CD4-positive, CD25-positive, alpha-beta regulatory T cell (primary cell): ENCODE results near the gene DLGAP5. TPM values are rescaled to one million over a fixed set of nuclear protein-coding genes. Genes with fewer than 3 reads are reported as not detected.

Experiments
- ATAC-seq, 2 donors: fragments of 150-1000 bp; cut with Tn5 transposase; one replicate each; pipeline ENCODE4 v1.10.0; 2021; ENCODE audit warnings: low read depth in 2 of 2, moderate number of reproducible peaks in 2 of 2, moderate library complexity in 1 of 2
- DNase-seq, 3 donors: peaks; one replicate each; pipeline versions ENCODE4 v3.0.0 to v3.0.0-alpha.2; 2012 to 2022; ENCODE audit warnings: mixed read lengths in 1 of 3
- H3K27ac ChIP-seq: one replicate; pipeline ENCODE4 v1.7.0; 2013; ENCODE audit warnings: mild to moderate bottlenecking, low read length; ENCODE audit not compliant: insufficient read depth, poor library complexity, severe bottlenecking
- H3K27me3 ChIP-seq: one replicate; pipeline ENCODE4 v1.7.0; 2013; ENCODE audit warnings: low read length; ENCODE audit not compliant: control insufficient read depth, insufficient read depth
- H3K36me3 ChIP-seq: one replicate; pipeline ENCODE4 v1.7.0; 2013; ENCODE audit warnings: mild to moderate bottlenecking, low read length, moderate library complexity; ENCODE audit not compliant: control insufficient read depth, insufficient read depth
- H3K4me1 ChIP-seq: 2 replicates; pipeline ENCODE4 v1.7.0; 2013; ENCODE audit warnings: mild to moderate bottlenecking, low read length; ENCODE audit not compliant: insufficient read depth, control insufficient read depth, poor library complexity, severe bottlenecking
- H3K4me3 ChIP-seq: one replicate; pipeline ENCODE4 v1.7.0; 2013; ENCODE audit warnings: low read depth, mild to moderate bottlenecking, low read length, moderate library complexity
- H3K9me3 ChIP-seq, 2 experiments: 1 replicate in 1 of 2; 2 replicates in 1 of 2; pipeline ENCODE4 v1.7.0; 2013; ENCODE audit warnings: low read length in 2 of 2, mild to moderate bottlenecking in 1 of 2, moderate library complexity in 1 of 2; ENCODE audit not compliant: control insufficient read depth in 2 of 2
- H3K27ac Mint-ChIP-seq, 3 donors: one replicate each; pipeline ENCODE4 v1.8.0; 2020 to 2022; ENCODE audit warnings: mild to moderate bottlenecking in 3 of 3, mixed read lengths in 3 of 3, moderate library complexity in 2 of 3
- H3K27me3 Mint-ChIP-seq: one replicate; pipeline ENCODE4 v1.8.0; 2022; ENCODE audit warnings: mild to moderate bottlenecking, mixed read lengths
- H3K36me3 Mint-ChIP-seq: one replicate; pipeline ENCODE4 v1.8.0; 2020; ENCODE audit warnings: mixed read lengths
- H3K4me1 Mint-ChIP-seq, 4 donors: one replicate each; pipeline ENCODE4 v1.8.0; 2020 to 2022; ENCODE audit warnings: mixed read lengths in 4 of 4, mild to moderate bottlenecking in 1 of 4
- H3K4me3 Mint-ChIP-seq, 4 donors: one replicate each; pipeline ENCODE4 v1.8.0; 2020 to 2022; ENCODE audit warnings: mild to moderate bottlenecking in 4 of 4, mixed read lengths in 4 of 4, moderate library complexity in 3 of 4
- H3K9me3 Mint-ChIP-seq, 7 donors: one replicate each; pipeline ENCODE4 v1.8.0; 2020 to 2022; ENCODE audit warnings: mixed read lengths in 7 of 7, mild to moderate bottlenecking in 3 of 7, moderate library complexity in 2 of 7
- polyA plus RNA-seq, 4 donors: library from polyadenylated mRNA; unstranded; fragments of 300-500 nt; fragmentation: Illumina TruSeq; gene quantifications; one replicate each; pipeline ENCODE4 v1.2.3, GENCODE V29; 2021
- total RNA-seq: library from RNA; stranded (reverse); gene quantifications from one replicate; pipeline ENCODE4 v1.2.3, GENCODE V29; 2022

DLGAP5 gene, protein sequence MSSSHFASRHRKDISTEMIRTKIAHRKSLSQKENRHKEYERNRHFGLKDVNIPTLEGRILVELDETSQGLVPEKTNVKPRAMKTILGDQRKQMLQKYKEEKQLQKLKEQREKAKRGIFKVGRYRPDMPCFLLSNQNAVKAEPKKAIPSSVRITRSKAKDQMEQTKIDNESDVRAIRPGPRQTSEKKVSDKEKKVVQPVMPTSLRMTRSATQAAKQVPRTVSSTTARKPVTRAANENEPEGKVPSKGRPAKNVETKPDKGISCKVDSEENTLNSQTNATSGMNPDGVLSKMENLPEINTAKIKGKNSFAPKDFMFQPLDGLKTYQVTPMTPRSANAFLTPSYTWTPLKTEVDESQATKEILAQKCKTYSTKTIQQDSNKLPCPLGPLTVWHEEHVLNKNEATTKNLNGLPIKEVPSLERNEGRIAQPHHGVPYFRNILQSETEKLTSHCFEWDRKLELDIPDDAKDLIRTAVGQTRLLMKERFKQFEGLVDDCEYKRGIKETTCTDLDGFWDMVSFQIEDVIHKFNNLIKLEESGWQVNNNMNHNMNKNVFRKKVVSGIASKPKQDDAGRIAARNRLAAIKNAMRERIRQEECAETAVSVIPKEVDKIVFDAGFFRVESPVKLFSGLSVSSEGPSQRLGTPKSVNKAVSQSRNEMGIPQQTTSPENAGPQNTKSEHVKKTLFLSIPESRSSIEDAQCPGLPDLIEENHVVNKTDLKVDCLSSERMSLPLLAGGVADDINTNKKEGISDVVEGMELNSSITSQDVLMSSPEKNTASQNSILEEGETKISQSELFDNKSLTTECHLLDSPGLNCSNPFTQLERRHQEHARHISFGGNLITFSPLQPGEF
- 0.67 TPM for total RNA-seq
- 1 to 10 TPM; 1.2 to 4.1 (median 2.1) TPM for polyA plus RNA-seq

DNA sequence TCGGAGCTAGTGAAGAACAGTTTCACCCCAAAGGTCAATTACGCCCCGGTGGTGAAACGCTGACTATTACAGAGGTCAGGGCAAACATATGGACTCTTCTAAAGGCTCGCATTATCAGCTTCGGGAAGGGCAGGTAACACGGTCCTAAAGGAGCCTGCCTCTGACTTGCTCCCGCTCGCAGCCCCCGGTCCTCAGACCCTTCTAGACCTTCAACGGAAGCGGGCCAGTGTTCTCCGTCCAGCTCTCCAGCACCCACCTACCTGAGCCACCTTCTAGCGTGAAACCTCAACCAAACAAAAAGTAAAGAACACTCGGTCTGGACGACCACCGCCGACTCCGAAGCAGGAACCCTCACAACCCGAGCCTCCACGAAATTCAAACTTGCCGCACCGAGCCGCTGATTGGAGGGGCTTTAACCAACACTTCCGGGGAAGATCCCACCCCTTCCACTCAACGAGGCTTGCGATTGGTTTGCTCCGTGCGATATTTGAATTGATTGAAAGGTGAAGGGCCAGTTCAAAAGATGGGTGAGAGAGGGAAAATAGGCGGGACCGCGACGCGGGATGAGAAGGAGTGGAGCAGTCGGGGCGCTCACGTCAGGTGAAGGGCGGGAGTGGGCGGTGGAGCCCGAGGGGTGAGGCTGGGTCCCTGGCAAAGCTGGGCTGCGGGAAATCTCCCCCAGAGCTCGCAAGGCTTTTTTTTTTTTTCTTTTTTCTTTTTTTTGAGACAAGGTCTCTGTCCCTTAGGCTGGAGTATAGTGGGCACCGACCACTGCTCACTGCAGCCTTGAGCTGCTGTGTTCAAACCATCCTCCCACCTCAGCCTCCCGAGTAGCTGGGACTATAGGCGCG is at the start of gene DLGAP5:
TSS of gene DLGAP5 (minus strand) at position 383 of the 851 bp plus-strand sequence. CDS start 2,406 bp downstream, outside the sequence.
- H3K9me3 ChIP-seq: no peaks in the 10 kb centered on the region
- peaks cover 24% of the 10 kb centered on the region for H3K4me1 ChIP-seq
- no peaks in the 10 kb centered on the region for H3K27me3 ChIP-seq
- DNase-seq (peak; percentile 90 to 97 (median 90)), ATAC-seq (peak; percentile 98)
- H3K4me3 ChIP-seq: peak within 1 kb of the TSS; percentile 86
- Mint-ChIP-seq H3K9me3 (peaks cover 0 to 2% (median 0%) of the 10 kb centered on the region in 7 donors), H3K4me3 (peak within 1 kb of the TSS; percentile 86 to 96 (median 94)), H3K27ac (peak within 1 kb of the TSS; percentile 79 to 84 (median 82)), H3K27me3 (no peaks in the 10 kb centered on the region), H3K36me3 (no peaks in the 10 kb centered on the region), H3K4me1 (peaks cover 12 to 38% (median 20%) of the 10 kb centered on the region in 4 donors)
- no peaks in the 10 kb centered on the region for H3K36me3 ChIP-seq
- peak within 1 kb of the TSS; percentile 68 for H3K27ac ChIP-seq

DNA sequence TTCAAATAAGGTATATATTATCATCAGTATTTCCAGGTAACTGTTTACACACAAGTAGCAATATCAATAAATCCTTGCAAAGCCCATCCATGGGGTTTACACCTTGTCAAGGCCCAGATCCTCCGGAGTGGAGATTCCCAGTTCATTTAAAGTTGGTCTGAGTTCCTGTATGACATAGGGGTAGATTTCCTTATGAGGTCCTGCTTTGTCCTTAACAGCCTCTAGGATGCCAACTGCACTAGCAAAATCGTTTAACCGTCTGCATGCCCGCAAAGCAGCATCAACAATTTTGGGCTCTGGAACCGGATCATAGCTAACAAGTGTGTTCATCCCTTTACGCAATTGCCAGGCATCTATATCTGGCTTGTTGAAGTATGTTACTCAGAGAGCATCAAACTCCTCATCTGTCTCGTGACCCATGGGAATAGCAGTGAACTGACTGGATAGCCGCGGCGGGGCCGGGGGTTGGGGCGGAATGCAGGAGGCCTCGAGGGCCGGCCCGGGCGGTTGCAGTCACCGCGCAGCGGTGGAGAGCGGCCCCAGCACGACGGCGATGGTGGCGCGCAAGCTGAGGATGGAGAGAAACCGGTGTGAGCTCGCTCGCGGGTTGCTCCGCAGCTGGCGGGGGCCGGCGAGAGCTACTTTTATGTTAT is 49.3 kb upstream of the DLGAP5 start:
- Mint-ChIP-seq H3K36me3 (no peaks in the 10 kb centered on the region), H3K27ac (no peak overlapping the region), H3K4me3 (no peak overlapping the region), H3K4me1 (peaks cover 0 to 4% (median 4%) of the 10 kb centered on the region in 4 donors), H3K9me3 (no peaks in the 10 kb centered on the region), H3K27me3 (peaks cover 34% of the 10 kb centered on the region)
- Histone ChIP-seq H3K4me1 (no peaks in the 10 kb centered on the region), H3K27me3 (peaks cover 4% of the 10 kb centered on the region), H3K9me3 (no peaks in the 10 kb centered on the region), H3K27ac (no peak overlapping the region), H3K36me3 (no peaks in the 10 kb centered on the region), H3K4me3 (no peak overlapping the region)
- no peak for DNase-seq
- no peak for ATAC-seq

DNA sequence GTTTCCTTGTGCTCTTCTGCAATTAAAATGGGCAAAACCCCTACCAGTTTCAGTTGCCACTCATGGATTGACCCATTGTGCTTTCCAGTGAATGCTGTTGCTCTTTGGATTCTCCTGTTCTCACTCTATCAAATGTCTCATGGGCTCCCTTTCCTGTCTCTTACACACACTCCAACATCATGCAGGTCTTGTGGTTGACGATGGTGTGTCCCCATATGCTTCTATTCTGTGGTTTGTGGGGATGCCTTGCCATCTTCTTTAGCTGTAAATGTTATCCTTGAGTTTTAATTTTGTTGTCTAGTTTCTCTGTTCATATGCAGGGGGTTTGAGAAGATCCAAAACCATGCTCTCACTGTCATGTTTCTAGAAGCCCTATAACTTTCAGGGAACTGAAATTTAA is 47.9 kb upstream of the DLGAP5 start:
- DNase-seq: no peak
- Mint-ChIP-seq H3K27ac (no peak overlapping the region), H3K27me3 (peaks cover 44% of the 10 kb centered on the region), H3K4me3 (no peak overlapping the region), H3K36me3 (no peaks in the 10 kb centered on the region), H3K4me1 (peaks cover 2 to 4% (median 3%) of the 10 kb centered on the region in 4 donors), H3K9me3 (peaks cover 0 to 2% (median 0%) of the 10 kb centered on the region in 7 donors)
- Histone ChIP-seq H3K4me3 (no peak overlapping the region), H3K4me1 (no peaks in the 10 kb centered on the region), H3K27me3 (peaks cover 9% of the 10 kb centered on the region), H3K36me3 (no peaks in the 10 kb centered on the region), H3K9me3 (no peaks in the 10 kb centered on the region), H3K27ac (no peak overlapping the region)
- no peak for ATAC-seq

DNA sequence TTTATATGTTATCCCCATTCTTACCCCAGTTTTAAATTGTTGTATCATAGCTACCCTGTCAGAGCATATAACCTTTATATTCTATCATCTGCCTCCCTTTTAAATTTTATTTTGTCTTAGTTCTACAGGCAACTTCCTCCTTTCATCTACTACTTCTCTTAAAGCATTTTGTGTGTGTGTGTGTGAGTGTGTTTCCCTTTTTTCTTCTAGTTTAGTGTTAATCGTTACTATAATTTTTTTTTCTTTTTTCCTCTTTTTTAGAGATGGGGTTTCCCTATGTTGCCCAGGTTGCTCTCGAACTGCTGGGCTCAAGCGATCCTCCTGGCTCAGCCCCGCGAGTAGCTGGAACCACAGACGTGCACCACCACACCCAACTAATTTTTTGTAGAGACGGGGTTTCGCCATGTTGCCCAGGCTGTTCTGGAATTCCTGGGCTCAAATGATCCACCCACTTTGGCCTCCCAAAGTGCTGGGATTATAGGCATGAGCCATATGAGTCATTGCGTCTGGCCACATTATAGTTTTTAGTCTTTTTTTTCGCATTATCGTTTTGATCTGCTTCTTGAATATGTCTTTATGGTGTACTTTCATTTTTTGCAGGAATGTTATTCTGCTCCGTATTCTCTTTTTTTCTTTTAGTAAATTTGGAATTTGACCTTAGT is 46.8 kb upstream of the DLGAP5 start:
- Mint-ChIP-seq H3K27ac (no peak overlapping the region), H3K4me3 (no peak overlapping the region), H3K4me1 (peaks cover 2 to 4% (median 3%) of the 10 kb centered on the region in 4 donors), H3K9me3 (peaks cover 0 to 2% (median 0%) of the 10 kb centered on the region in 7 donors), H3K36me3 (no peaks in the 10 kb centered on the region), H3K27me3 (peaks cover 48% of the 10 kb centered on the region)
- no peak for ATAC-seq
- Histone ChIP-seq H3K9me3 (no peaks in the 10 kb centered on the region), H3K36me3 (no peaks in the 10 kb centered on the region), H3K27me3 (peaks cover 11% of the 10 kb centered on the region), H3K27ac (no peak overlapping the region), H3K4me3 (no peak overlapping the region), H3K4me1 (no peaks in the 10 kb centered on the region)
- DNase-seq: no peak

DNA sequence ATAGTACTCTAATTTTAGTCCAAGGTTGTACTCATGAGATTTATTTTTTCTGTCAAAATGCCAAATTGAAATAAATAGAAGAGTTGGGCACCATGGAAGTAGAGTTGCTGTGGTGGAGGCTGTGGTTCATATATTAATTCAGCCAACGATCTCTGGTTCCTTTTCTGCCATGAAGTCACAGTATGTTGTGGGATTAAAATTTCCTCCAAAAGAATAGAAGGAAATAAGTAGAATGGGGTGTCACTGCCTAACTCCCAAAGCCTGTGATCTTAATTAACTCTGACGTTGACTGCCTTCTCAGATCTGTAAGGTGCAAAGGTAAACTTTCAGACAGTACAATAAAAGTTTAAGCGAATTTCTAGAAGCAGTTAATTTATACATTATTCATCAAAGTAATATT is 42.2 kb upstream of the DLGAP5 start:
- Histone ChIP-seq H3K4me3 (no peak overlapping the region), H3K9me3 (no peaks in the 10 kb centered on the region), H3K36me3 (no peaks in the 10 kb centered on the region), H3K4me1 (no peaks in the 10 kb centered on the region), H3K27ac (no peak overlapping the region), H3K27me3 (peaks cover 15% of the 10 kb centered on the region)
- Mint-ChIP-seq H3K27ac (no peak overlapping the region), H3K9me3 (peaks cover 0 to 3% (median 0%) of the 10 kb centered on the region in 7 donors), H3K4me1 (peaks cover 0 to 4% (median 3%) of the 10 kb centered on the region in 4 donors), H3K36me3 (no peaks in the 10 kb centered on the region), H3K4me3 (no peak overlapping the region), H3K27me3 (peaks cover 53% of the 10 kb centered on the region)
- ATAC-seq (no peak), DNase-seq (no peak)

DNA sequence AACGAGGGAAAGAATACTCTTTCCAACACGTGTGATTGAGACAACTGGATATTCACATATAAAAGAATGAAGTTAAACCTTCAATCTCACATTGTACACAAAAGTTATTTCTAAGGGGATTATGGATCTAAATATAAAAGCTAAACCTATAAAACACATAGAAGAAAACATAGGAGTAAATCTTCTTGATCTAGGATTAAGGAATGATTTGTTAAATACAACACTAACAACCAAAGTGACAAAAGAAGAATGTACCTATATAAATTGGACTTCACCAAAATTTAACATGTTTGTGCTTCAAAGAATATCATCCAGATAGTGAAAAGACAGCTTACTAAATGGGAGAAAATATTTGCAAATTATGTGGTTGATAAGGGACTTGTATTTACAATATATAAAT is 36.9 kb upstream of the DLGAP5 start:
- H3K4me3 Mint-ChIP-seq: no peak overlapping the region
- peaks cover 34% of the 10 kb centered on the region for H3K27me3 Mint-ChIP-seq
- H3K9me3 Mint-ChIP-seq: peaks cover 0 to 24% (median 4%) of the 10 kb centered on the region in 7 donors
- H3K4me1 Mint-ChIP-seq: no peaks in the 10 kb centered on the region
- peaks cover 11% of the 10 kb centered on the region for H3K27me3 ChIP-seq
- no peak for ATAC-seq
- no peak for DNase-seq
- H3K36me3 ChIP-seq: no peaks in the 10 kb centered on the region
- no peak overlapping the region for H3K27ac Mint-ChIP-seq
- no peak overlapping the region for H3K4me3 ChIP-seq
- no peak overlapping the region for H3K27ac ChIP-seq
- H3K4me1 ChIP-seq: no peaks in the 10 kb centered on the region
- H3K36me3 Mint-ChIP-seq: peaks cover 8% of the 10 kb centered on the region
- H3K9me3 ChIP-seq: peaks cover 15 to 20% of the 10 kb centered on the region in 2 experiments
